B cell (primary cell): ENCODE data around the gene GABRG2.

Experiments
- EZH2 ChIP-seq: IDR thresholded peaks from 2 replicates; pipeline ENCODE4 v1.6.1; 2012; ENCODE audit warnings: borderline replicate concordance, low read depth, mild to moderate bottlenecking, moderate library complexity, low read length; ENCODE audit not compliant: insufficient read depth, poor library complexity, severe bottlenecking
- TF ChIP-seq, protein P1 (sequence below): fragments of 200-600 bp; IDR thresholded peaks from one replicate; pipeline ENCODE4 v1.8.0; 2022; ENCODE audit warnings: antibody characterized with exemption, mild to moderate bottlenecking

- TF ChIP-seq, protein P1, sequence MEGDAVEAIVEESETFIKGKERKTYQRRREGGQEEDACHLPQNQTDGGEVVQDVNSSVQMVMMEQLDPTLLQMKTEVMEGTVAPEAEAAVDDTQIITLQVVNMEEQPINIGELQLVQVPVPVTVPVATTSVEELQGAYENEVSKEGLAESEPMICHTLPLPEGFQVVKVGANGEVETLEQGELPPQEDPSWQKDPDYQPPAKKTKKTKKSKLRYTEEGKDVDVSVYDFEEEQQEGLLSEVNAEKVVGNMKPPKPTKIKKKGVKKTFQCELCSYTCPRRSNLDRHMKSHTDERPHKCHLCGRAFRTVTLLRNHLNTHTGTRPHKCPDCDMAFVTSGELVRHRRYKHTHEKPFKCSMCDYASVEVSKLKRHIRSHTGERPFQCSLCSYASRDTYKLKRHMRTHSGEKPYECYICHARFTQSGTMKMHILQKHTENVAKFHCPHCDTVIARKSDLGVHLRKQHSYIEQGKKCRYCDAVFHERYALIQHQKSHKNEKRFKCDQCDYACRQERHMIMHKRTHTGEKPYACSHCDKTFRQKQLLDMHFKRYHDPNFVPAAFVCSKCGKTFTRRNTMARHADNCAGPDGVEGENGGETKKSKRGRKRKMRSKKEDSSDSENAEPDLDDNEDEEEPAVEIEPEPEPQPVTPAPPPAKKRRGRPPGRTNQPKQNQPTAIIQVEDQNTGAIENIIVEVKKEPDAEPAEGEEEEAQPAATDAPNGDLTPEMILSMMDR, result no peak
- no peak for TF ChIP-seq EZH2
Observed at GRCh38 chr5:162202285-162202880, 134.8 kb downstream of the GABRG2 start.
